ENCODE data around the gene KRTAP21-3.

GRCh38 chr21:30689822-30690221 is 28.8 kb downstream of the KRTAP21-3 start:
- TF ChIP-seq POLR2A (IDR thresholded peaks at IDR 0.05): no peak
- TF ChIP-seq, protein P1, sequence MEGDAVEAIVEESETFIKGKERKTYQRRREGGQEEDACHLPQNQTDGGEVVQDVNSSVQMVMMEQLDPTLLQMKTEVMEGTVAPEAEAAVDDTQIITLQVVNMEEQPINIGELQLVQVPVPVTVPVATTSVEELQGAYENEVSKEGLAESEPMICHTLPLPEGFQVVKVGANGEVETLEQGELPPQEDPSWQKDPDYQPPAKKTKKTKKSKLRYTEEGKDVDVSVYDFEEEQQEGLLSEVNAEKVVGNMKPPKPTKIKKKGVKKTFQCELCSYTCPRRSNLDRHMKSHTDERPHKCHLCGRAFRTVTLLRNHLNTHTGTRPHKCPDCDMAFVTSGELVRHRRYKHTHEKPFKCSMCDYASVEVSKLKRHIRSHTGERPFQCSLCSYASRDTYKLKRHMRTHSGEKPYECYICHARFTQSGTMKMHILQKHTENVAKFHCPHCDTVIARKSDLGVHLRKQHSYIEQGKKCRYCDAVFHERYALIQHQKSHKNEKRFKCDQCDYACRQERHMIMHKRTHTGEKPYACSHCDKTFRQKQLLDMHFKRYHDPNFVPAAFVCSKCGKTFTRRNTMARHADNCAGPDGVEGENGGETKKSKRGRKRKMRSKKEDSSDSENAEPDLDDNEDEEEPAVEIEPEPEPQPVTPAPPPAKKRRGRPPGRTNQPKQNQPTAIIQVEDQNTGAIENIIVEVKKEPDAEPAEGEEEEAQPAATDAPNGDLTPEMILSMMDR (IDR thresholded peaks at IDR 0.05): no peak

All from testis (tissue), 2 donors.